PFSK-1 (cell line): ENCODE results near the gene KLHL3.

Experiments used
- TAF1 ChIP-seq: IDR thresholded peaks from 2 replicates; pipeline ENCODE4 v1.6.1; 2012; ENCODE audit warnings: low read length, control low read depth, borderline replicate concordance; ENCODE audit not compliant: insufficient read depth
- TF ChIP-seq, protein P1 (sequence below), 2 experiments: IDR thresholded peaks; 2 replicates each; pipeline versions ENCODE4 v1.6.1 to v1.8.0; 2011 to 2012; ENCODE audit warnings: low read depth in 2 of 2, low read length in 2 of 2, control low read depth in 1 of 2, inconsistent platforms in 1 of 2, mild to moderate bottlenecking in 1 of 2, moderate library complexity in 1 of 2; ENCODE audit not compliant: insufficient read depth in 1 of 2

DNA sequence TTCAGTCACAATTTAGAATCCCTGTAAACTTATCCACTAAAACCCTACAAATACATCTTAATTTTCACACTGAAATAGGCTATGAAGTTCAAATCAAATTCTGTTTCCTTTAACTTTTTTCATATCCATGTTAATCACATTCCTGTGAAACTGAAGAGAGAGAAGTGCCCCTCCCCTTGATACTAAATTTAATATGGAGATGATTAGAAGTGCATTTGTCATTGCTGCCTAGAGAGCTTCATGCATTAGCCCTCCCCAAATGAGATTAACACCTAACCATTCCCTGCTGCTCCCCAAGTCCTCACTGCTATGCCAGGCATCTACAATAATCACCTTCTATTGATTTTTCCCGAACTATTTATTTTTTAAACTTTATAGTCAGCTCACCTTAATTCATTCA, 151.6 kb downstream of the KLHL3 start:
- TF ChIP-seq TAF1: no peak
- TF ChIP-seq, protein P1, sequence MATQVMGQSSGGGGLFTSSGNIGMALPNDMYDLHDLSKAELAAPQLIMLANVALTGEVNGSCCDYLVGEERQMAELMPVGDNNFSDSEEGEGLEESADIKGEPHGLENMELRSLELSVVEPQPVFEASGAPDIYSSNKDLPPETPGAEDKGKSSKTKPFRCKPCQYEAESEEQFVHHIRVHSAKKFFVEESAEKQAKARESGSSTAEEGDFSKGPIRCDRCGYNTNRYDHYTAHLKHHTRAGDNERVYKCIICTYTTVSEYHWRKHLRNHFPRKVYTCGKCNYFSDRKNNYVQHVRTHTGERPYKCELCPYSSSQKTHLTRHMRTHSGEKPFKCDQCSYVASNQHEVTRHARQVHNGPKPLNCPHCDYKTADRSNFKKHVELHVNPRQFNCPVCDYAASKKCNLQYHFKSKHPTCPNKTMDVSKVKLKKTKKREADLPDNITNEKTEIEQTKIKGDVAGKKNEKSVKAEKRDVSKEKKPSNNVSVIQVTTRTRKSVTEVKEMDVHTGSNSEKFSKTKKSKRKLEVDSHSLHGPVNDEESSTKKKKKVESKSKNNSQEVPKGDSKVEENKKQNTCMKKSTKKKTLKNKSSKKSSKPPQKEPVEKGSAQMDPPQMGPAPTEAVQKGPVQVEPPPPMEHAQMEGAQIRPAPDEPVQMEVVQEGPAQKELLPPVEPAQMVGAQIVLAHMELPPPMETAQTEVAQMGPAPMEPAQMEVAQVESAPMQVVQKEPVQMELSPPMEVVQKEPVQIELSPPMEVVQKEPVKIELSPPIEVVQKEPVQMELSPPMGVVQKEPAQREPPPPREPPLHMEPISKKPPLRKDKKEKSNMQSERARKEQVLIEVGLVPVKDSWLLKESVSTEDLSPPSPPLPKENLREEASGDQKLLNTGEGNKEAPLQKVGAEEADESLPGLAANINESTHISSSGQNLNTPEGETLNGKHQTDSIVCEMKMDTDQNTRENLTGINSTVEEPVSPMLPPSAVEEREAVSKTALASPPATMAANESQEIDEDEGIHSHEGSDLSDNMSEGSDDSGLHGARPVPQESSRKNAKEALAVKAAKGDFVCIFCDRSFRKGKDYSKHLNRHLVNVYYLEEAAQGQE (IDR thresholded peaks at IDR 0.05; ENCODE audit: insufficient read depth in 1 of 2, low read depth in 2 of 2, low read length in 2 of 2): no peak
